Kidney (tissue), 14 donors: ENCODE results near the gene CCDC38. TPM values are rescaled to one million over a fixed set of nuclear protein-coding genes. Genes with fewer than 3 reads are reported as not detected.

Experiments
- DNase-seq, 5 donors: peaks; one replicate each; pipeline ENCODE4 v3.0.0-alpha.2; 2013 to 2020
- FAIRE-seq: peaks from 2 replicates; lab custom pipeline; 2012; peaks lifted over from hg19 to GRCh38; lab: Jason Lieb, UNC
- H3K27ac ChIP-seq, 2 donors: one replicate each; pipeline ENCODE4 v1.7.0; 2013; ENCODE audit warnings: low read depth in 2 of 2, low read length in 2 of 2, inconsistent platforms in 1 of 2
- H3K27me3 ChIP-seq: one replicate; pipeline ENCODE4 v1.7.1; 2013; ENCODE audit warnings: low read length, inconsistent platforms; ENCODE audit not compliant: control insufficient read depth, insufficient read depth
- H3K36me3 ChIP-seq, 3 donors: one replicate each; pipeline versions ENCODE4 v1.7.0 to v1.7.1; 2013; ENCODE audit warnings: low read length in 3 of 3, control low read depth in 1 of 3, inconsistent platforms in 1 of 3; ENCODE audit not compliant: insufficient read depth in 3 of 3, control insufficient read depth in 2 of 3
- H3K4me1 ChIP-seq, 3 donors: one replicate each; pipeline versions ENCODE4 v1.7.0 to v1.7.1; 2013; ENCODE audit warnings: low read length in 3 of 3, inconsistent platforms in 1 of 3, low read depth in 1 of 3; ENCODE audit not compliant: control insufficient read depth in 2 of 3, insufficient read depth in 2 of 3
- H3K4me3 ChIP-seq, 3 donors: one replicate each; pipeline versions ENCODE4 v1.7.0 to v1.8.1; 2013; ENCODE audit warnings: low read length in 3 of 3, control low read depth in 1 of 3, inconsistent platforms in 1 of 3
- H3K9ac ChIP-seq, 3 donors: one replicate each; pipeline versions ENCODE4 v1.7.0 to v1.7.1; 2013; ENCODE audit warnings: low read length in 3 of 3, control low read depth in 1 of 3, inconsistent platforms in 1 of 3
- H3K9me3 ChIP-seq, 3 donors: one replicate each; pipeline versions ENCODE4 v1.7.0 to v1.7.1; 2013; ENCODE audit warnings: low read length in 3 of 3, control low read depth in 1 of 3, inconsistent platforms in 1 of 3; ENCODE audit not compliant: control insufficient read depth in 2 of 3, insufficient read depth in 1 of 3
- intact Hi-C: fragments of 100-400 bp; cut with DNase I; formaldehyde crosslinking; loops from one replicate; pipeline ENCODE4 v1.11.1; 2022
- polyA plus RNA-seq: library from polyadenylated mRNA; stranded (reverse); fragments of 350-450 nt; fragmentation: Illumina TruSeq; extraction: RNeasy Lipid Tissue Mini Kit (QIAGEN cat#74804); gene quantifications from one replicate; pipeline ENCODE4 v1.2.3, GENCODE V29; 2014; ENCODE audit warnings: low read depth, low replicate concordance; ENCODE audit not compliant: insufficient read depth
- total RNA-seq: library from RNA; stranded (reverse); fragmentation: NEBNext Ultra II Directional; extraction: Animal tissue kit (Norgen Biotek cat#: 25700); gene quantifications from one replicate; pipeline ENCODE4 v1.2.1, GENCODE V29; 2021
- TF ChIP-seq, protein P1 (sequence below): IDR thresholded peaks from 3 replicates; pipeline ENCODE4 v1.5.1; 2012; ENCODE audit warnings: mild to moderate bottlenecking, moderate library complexity, borderline replicate concordance; ENCODE audit not compliant: insufficient read depth; ENCODE audit errors: extremely low read depth
- donor health status: control.
- donor health status: control.
- donor health status: control.
- donor health status: control.
- donor health status: control.
- donor health status: DM: yes; HTN: yes; CAD: no.
- donor health status: Normal renal cell carcinoma (clear cell type).

Gene CCDC38
- total and polyA plus RNA-seq, 2 donors from 2014 or later: 0.31 TPM; not detected in 1

DNA sequence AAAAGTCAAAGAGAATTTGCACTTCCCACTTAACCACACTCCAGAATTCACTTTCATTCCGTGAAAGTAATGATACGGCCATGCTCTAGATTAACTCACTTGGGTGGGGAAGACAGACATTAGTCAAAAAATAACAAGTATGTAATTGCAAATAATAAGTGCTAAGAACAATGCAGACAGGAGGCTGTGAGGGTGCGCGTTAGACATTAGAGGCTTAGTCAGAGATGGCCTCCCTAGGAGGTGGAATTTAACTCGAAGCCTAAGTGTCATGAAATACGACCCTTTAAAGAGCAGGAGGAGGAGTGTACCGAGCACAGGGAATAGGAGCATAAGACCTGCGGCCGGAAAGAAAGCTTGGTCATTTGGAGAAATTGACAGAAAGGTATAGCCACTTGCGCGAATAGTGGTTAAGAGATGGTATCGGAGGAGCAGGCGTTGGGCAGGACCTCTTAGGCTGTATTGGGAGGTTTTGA lies 83.0 kb downstream of the CCDC38 start:
- peak in 4 of 5 donors; percentile 17 to 81 (median 66) for DNase-seq
- H3K9me3 ChIP-seq: peaks cover 0 to 4% (median 0%) of the 10 kb centered on the region in 3 donors
- intact Hi-C loops: no loop called here

GRCh38 chr12:95858451-95859343 lies 83.7 kb downstream of the CCDC38 start, which contains the start of gene SNRPF:
Gene SNRPF (plus strand): TSS chr12:95858952. CDS start chr12:95859074, 122 bp downstream.
- H3K9me3 ChIP-seq: peaks cover 0 to 4% (median 0%) of the 10 kb centered on the region in 3 donors
- H3K4me1 ChIP-seq: peaks cover 0 to 13% (median 0%) of the 10 kb centered on the region in 3 donors
- peaks cover 0 to 18% (median 15%) of the 10 kb centered on the region in 3 donors for H3K36me3 ChIP-seq
- FAIRE-seq (peak; percentile 93), DNase-seq (peak; percentile 98 to 99 (median 98))
- intact Hi-C loops: no loop called here
- H3K4me3 ChIP-seq: peak within 1 kb of the TSS; percentile 86 to 98 (median 96)
- H3K27me3 ChIP-seq: no peaks in the 10 kb centered on the region
- peak within 1 kb of the TSS; percentile 35 to 87 for H3K27ac ChIP-seq
- peak within 1 kb of the TSS; percentile 76 to 93 (median 81) for H3K9ac ChIP-seq
- TF ChIP-seq, protein P1, sequence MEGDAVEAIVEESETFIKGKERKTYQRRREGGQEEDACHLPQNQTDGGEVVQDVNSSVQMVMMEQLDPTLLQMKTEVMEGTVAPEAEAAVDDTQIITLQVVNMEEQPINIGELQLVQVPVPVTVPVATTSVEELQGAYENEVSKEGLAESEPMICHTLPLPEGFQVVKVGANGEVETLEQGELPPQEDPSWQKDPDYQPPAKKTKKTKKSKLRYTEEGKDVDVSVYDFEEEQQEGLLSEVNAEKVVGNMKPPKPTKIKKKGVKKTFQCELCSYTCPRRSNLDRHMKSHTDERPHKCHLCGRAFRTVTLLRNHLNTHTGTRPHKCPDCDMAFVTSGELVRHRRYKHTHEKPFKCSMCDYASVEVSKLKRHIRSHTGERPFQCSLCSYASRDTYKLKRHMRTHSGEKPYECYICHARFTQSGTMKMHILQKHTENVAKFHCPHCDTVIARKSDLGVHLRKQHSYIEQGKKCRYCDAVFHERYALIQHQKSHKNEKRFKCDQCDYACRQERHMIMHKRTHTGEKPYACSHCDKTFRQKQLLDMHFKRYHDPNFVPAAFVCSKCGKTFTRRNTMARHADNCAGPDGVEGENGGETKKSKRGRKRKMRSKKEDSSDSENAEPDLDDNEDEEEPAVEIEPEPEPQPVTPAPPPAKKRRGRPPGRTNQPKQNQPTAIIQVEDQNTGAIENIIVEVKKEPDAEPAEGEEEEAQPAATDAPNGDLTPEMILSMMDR: peak; percentile 1

More for the DNA sequence above, 83.0 kb downstream of the CCDC38 start:
- H3K27ac ChIP-seq: peak overlapping the region; percentile 35 to 87
- H3K9ac ChIP-seq: peak overlapping the region; percentile 76 to 93 (median 81)
- peak overlapping the region; percentile 86 to 98 (median 96) for H3K4me3 ChIP-seq
- H3K4me1 ChIP-seq: peaks cover 0 to 13% (median 0%) of the 10 kb centered on the region in 3 donors
- TF ChIP-seq, protein P1: no peak
- H3K36me3 ChIP-seq: peaks cover 4 to 24% (median 15%) of the 10 kb centered on the region in 3 donors
- H3K27me3 ChIP-seq: no peaks in the 10 kb centered on the region
- no peak for FAIRE-seq

GRCh38 chr12:95857799-95858198 lies 84.6 kb downstream of the CCDC38 start:
- no peaks in the 10 kb centered on the region for H3K27me3 ChIP-seq
- intact Hi-C loops: no loop called here
- H3K9ac ChIP-seq: no peak overlapping the region
- H3K4me1 ChIP-seq: peaks cover 0 to 13% (median 0%) of the 10 kb centered on the region in 3 donors
- TF ChIP-seq, protein P1: no peak
- H3K9me3 ChIP-seq: peaks cover 0 to 4% (median 0%) of the 10 kb centered on the region in 3 donors
- H3K36me3 ChIP-seq: peaks cover 0 to 13% (median 12%) of the 10 kb centered on the region in 3 donors
- DNase-seq (peak in 1 of 5 donors; percentile 0), FAIRE-seq (no peak)
- no peak overlapping the region for H3K27ac ChIP-seq
- peak overlapping the region; percentile 14 to 98 (median 86) for H3K4me3 ChIP-seq
